ENCODE measurements around the gene USO1. TPM values are rescaled to one million over a fixed set of nuclear protein-coding genes. Genes with fewer than 3 reads are reported as not detected.

Gene USO1
- total and polyA plus RNA-seq, 2 of the 13 experiments (the other 11 are each of a cell fraction or from before 2014, with no cell fraction given): 52.2 to 87.7 TPM

DNA sequence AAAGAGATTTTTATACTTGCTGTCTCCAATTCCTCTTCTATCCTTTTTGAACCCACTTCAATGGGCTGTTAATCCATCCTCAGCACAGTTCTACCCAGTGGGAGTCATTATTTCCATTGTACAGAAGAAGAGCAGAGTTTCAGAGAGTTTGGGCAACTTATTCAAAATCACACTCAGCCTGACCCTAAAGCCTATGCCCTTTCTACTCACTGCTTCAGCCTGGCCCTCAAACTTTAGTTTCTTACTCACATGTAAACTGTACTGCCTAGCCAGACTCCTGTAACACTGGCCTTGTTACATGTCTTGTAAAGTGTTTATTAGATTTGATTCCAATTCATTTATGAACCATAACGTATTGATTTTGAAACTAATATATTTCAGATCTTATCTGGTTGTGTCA, 25.1 kb upstream of the USO1 start:
- Histone ChIP-seq H3K4me1 (ENCODE audit: insufficient read depth, low read length) (peaks cover 39% of the 10 kb centered on the region), H4K20me1 (ENCODE audit: insufficient read depth, low read length) (no peaks in the 10 kb centered on the region), H2AFZ (ENCODE audit: low read length) (no peak overlapping the region), H3K4me3 (replicated peaks in 1 of 3; ENCODE audit: insufficient read depth in 1 of 3, low read depth in 2 of 3, low read length in 3 of 3) (no peak overlapping the region), H3K79me2 (ENCODE audit: insufficient read depth, low read length) (no peaks in the 10 kb centered on the region), H3K27ac (ENCODE audit: extremely low read length, insufficient read depth, low read length) (no peak overlapping the region), H3K9me3 (ENCODE audit: low read length) (no peaks in the 10 kb centered on the region), H3K36me3 (replicated peaks in 1 of 2; ENCODE audit: control insufficient read depth in 1 of 2, insufficient read depth in 2 of 2, low read length in 2 of 2) (peaks cover 1 to 5% of the 10 kb centered on the region in 2 experiments; a peak in 3 of 5 replicates), H3K4me2 (ENCODE audit: low read depth, low read length) (no peak overlapping the region), H3K9ac (ENCODE audit: insufficient read depth, low read depth, low read length) (no peak overlapping the region), H3K27me3 (ENCODE audit: control insufficient read depth in 1 of 2, insufficient read depth in 2 of 2, low read length in 2 of 2) (no peaks in the 10 kb centered on the region)
- ATAC-seq: no peak
- POLR2A ChIA-PET: no interaction called here
- CTCF ChIA-PET (ENCODE audit: low intra/inter-chr PET ratio, low total read pairs): no interaction called here
- no peak for DNase-seq (ENCODE audit: low spot score)
- no peak for FAIRE-seq
- in situ Hi-C loops (cut with HindIII; ENCODE audit: extremely low pct_ligation_motif_present, low pct_unique_long_range_greater_than_20kb): no loop called here
- TF ChIP-seq SUZ12 (IDR thresholded peaks at IDR 0.05; ENCODE audit: low read depth, low read length): no peak
- intact Hi-C loops (cut with micrococcal nuclease; ENCODE audit: unreplicated experiment): no loop called here
- 51% methylated on average over 1 of the region's 1 CpG for WGBS (ENCODE audit: low lambda C conversion rate)
- BruUV-seq (replicated peaks): no TSS peak

DNA sequence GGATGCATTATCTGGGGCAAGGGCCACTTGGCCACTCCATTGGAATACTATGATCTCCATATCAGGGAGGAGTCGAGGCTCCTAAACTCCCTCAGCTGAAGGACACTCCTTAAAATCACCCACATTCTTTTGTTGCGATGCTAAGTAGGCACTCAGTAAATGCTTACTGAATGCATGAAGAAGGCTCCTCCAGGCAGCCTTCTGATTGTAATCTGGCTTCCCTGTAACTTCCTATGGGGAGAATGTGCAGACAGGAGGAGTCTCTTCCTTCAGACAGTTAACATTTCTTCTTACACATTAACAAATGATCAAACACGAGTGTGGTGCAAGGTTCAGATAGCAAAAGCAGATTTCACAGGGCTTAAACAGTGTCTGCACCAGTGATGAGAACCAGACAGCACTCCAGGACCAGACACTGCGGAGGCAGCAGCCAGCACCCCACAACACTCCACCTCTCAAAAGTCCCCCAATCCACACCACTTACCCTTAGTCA, 21.4 kb upstream of the USO1 start:
- CTCF ChIA-PET (ENCODE audit: low intra/inter-chr PET ratio, low total read pairs): no interaction called here
- BruUV-seq (replicated peaks): no TSS peak
- Histone ChIP-seq H3K4me2 (ENCODE audit: low read depth, low read length) (peak overlapping the region; percentile 89), H3K9ac (ENCODE audit: insufficient read depth, low read depth, low read length) (peak overlapping the region; percentile 57), H3K4me3 (replicated peaks in 1 of 3; ENCODE audit: insufficient read depth in 1 of 3, low read depth in 2 of 3, low read length in 3 of 3) (peak overlapping the region; percentile 13 to 53 (median 48)), H3K9me3 (ENCODE audit: low read length) (no peaks in the 10 kb centered on the region), H3K79me2 (ENCODE audit: insufficient read depth, low read length) (no peaks in the 10 kb centered on the region), H3K27me3 (ENCODE audit: control insufficient read depth in 1 of 2, insufficient read depth in 2 of 2, low read length in 2 of 2) (no peaks in the 10 kb centered on the region), H3K4me1 (ENCODE audit: insufficient read depth, low read length) (peaks cover 31% of the 10 kb centered on the region), H4K20me1 (ENCODE audit: insufficient read depth, low read length) (no peaks in the 10 kb centered on the region), H3K36me3 (replicated peaks in 1 of 2; ENCODE audit: control insufficient read depth in 1 of 2, insufficient read depth in 2 of 2, low read length in 2 of 2) (no peaks in the 10 kb centered on the region), H3K27ac (ENCODE audit: extremely low read length, insufficient read depth, low read length) (peak overlapping the region; percentile 62), H2AFZ (ENCODE audit: low read length) (no peak overlapping the region)
- 0% methylated on average over 4 of the region's 4 CpGs for WGBS (ENCODE audit: low lambda C conversion rate)
- FAIRE-seq (peak; percentile 88), ATAC-seq (peak; percentile 98), DNase-seq (ENCODE audit: low spot score) (peak; percentile 83)
- intact Hi-C loops (cut with micrococcal nuclease; ENCODE audit: unreplicated experiment): loop anchor here (1.0 kb wide), 2 partner anchors 21 to 30 kb away; partner anchors contain the start of genes G3BP2 and USO1
- in situ Hi-C loops (cut with HindIII; ENCODE audit: extremely low pct_ligation_motif_present, low pct_unique_long_range_greater_than_20kb): loop anchor here (10.0 kb wide), 1 partner anchor 48 kb away; no protein-coding TSS in a partner anchor
- POLR2A ChIA-PET: interaction anchor here (1.0 to 4.4 kb wide), 2 partner anchors 20 to 29 kb away, joined by 3 to 23 read pairs; partner anchors contain the start of genes G3BP2 and USO1
- TF ChIP-seq ZNF264 (CRISPR knock-in tag; IDR thresholded peaks at IDR 0.05) (peak; percentile 55; the same call in 1 of the 2 replicates), ZNF232 (CRISPR knock-in tag; IDR thresholded peaks at IDR 0.05; ENCODE audit: borderline replicate concordance) (no peak), MTA3 (CRISPR knock-in tag; IDR thresholded peaks at IDR 0.05) (no peak), HDAC2 (CRISPR knock-in tag; IDR thresholded peaks at IDR 0.05) (peak; percentile 56; the same call in 1 of the 2 replicates), ZSCAN22 (CRISPR knock-in tag; IDR thresholded peaks at IDR 0.05) (peak; percentile 44; the same call in 1 of the 2 replicates), KDM3A (CRISPR knock-in tag; IDR thresholded peaks at IDR 0.05; ENCODE audit: low read depth) (no peak), SSRP1 (CRISPR knock-in tag; IDR thresholded peaks at IDR 0.05) (no peak), ZNF713 (CRISPR knock-in tag; IDR thresholded peaks at IDR 0.05) (no peak), NR2F2 (IDR thresholded peaks at IDR 0.05; ENCODE audit: borderline replicate concordance, low read depth) (no peak), JUNB (CRISPR knock-in tag; IDR thresholded peaks at IDR 0.05; ENCODE audit: borderline replicate concordance) (no peak)
- TF ChIP-seq, protein P1, sequence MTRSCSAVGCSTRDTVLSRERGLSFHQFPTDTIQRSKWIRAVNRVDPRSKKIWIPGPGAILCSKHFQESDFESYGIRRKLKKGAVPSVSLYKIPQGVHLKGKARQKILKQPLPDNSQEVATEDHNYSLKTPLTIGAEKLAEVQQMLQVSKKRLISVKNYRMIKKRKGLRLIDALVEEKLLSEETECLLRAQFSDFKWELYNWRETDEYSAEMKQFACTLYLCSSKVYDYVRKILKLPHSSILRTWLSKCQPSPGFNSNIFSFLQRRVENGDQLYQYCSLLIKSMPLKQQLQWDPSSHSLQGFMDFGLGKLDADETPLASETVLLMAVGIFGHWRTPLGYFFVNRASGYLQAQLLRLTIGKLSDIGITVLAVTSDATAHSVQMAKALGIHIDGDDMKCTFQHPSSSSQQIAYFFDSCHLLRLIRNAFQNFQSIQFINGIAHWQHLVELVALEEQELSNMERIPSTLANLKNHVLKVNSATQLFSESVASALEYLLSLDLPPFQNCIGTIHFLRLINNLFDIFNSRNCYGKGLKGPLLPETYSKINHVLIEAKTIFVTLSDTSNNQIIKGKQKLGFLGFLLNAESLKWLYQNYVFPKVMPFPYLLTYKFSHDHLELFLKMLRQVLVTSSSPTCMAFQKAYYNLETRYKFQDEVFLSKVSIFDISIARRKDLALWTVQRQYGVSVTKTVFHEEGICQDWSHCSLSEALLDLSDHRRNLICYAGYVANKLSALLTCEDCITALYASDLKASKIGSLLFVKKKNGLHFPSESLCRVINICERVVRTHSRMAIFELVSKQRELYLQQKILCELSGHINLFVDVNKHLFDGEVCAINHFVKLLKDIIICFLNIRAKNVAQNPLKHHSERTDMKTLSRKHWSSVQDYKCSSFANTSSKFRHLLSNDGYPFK (CRISPR knock-in tag; IDR thresholded peaks at IDR 0.05; ENCODE audit: borderline replicate concordance): no peak
- TF ChIP-seq, protein P2, sequence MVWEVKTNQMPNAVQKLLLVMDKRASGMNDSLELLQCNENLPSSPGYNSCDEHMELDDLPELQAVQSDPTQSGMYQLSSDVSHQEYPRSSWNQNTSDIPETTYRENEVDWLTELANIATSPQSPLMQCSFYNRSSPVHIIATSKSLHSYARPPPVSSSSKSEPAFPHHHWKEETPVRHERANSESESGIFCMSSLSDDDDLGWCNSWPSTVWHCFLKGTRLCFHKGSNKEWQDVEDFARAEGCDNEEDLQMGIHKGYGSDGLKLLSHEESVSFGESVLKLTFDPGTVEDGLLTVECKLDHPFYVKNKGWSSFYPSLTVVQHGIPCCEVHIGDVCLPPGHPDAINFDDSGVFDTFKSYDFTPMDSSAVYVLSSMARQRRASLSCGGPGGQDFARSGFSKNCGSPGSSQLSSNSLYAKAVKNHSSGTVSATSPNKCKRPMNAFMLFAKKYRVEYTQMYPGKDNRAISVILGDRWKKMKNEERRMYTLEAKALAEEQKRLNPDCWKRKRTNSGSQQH (CRISPR knock-in tag; IDR thresholded peaks at IDR 0.05; ENCODE audit: low read depth): no peak
- TF ChIP-seq, protein P3, sequence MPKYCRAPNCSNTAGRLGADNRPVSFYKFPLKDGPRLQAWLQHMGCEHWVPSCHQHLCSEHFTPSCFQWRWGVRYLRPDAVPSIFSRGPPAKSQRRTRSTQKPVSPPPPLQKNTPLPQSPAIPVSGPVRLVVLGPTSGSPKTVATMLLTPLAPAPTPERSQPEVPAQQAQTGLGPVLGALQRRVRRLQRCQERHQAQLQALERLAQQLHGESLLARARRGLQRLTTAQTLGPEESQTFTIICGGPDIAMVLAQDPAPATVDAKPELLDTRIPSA (CRISPR knock-in tag; IDR thresholded peaks at IDR 0.05; ENCODE audit: borderline replicate concordance): no peak
